ENCODE results near the gene MACROD2.

The MACROD2 gene

GRCh38 chr20:14685183-14685582 is 689.9 kb downstream of the MACROD2 start:
- no peak for DNase-seq (ENCODE audit: insufficient read length, low spot score)
- TF ChIP-seq CTCF (IDR thresholded peaks at IDR 0.05; ENCODE audit: insufficient read depth, missing control alignments), result no peak
- FAIRE-seq, result no peak

GRCh38 chr20:14687313-14687712 is 692.0 kb downstream of the MACROD2 start:
- DNase-seq (ENCODE audit: insufficient read length, low spot score), result no peak
- no peak for TF ChIP-seq CTCF (IDR thresholded peaks at IDR 0.05; ENCODE audit: insufficient read depth, missing control alignments)
- FAIRE-seq, result no peak

- no peak for TF ChIP-seq CTCF (IDR thresholded peaks at IDR 0.05; ENCODE audit: insufficient read depth, missing control alignments)
- no peak for FAIRE-seq
- no peak for DNase-seq (ENCODE audit: insufficient read length, low spot score)
These were observed 692.7 kb downstream of the MACROD2 start for GRCh38 chr20:14688005-14688404.

GRCh38 chr20:14691994-14692393 is 696.7 kb downstream of the MACROD2 start:
- FAIRE-seq (no peak), DNase-seq (ENCODE audit: insufficient read length, low spot score) (no peak)
- no peak for TF ChIP-seq CTCF (IDR thresholded peaks at IDR 0.05; ENCODE audit: insufficient read depth, missing control alignments)

- TF ChIP-seq CTCF (IDR thresholded peaks at IDR 0.05; ENCODE audit: insufficient read depth, missing control alignments), result no peak
- no peak for FAIRE-seq
These were observed 701.2 kb downstream of the MACROD2 start for GRCh38 chr20:14696478-14696877.

GRCh38 chr20:14696937-14697336 is 701.6 kb downstream of the MACROD2 start:
- DNase-seq (ENCODE audit: insufficient read length, low spot score) (no peak), FAIRE-seq (no peak)
- TF ChIP-seq CTCF (IDR thresholded peaks at IDR 0.05; ENCODE audit: insufficient read depth, missing control alignments), result no peak

More at GRCh38 chr20:14696478-14696877, 701.2 kb downstream of the MACROD2 start:
- DNase-seq (ENCODE audit: insufficient read length, low spot score), result no peak

GRCh38 chr20:14698125-14698524 is 702.8 kb downstream of the MACROD2 start:
- TF ChIP-seq CTCF (IDR thresholded peaks at IDR 0.05; ENCODE audit: insufficient read depth, missing control alignments), result no peak
- DNase-seq (ENCODE audit: insufficient read length, low spot score) (no peak), FAIRE-seq (no peak)

Data from D721Med (cell line).